Right kidney (tissue), 1 donor: ENCODE measurements around the gene TSPAN10.

Experiments
- DNase-seq: peaks from one replicate; pipeline ENCODE4 v3.0.0-alpha.2; 2016

The TSPAN10 gene

DNA sequence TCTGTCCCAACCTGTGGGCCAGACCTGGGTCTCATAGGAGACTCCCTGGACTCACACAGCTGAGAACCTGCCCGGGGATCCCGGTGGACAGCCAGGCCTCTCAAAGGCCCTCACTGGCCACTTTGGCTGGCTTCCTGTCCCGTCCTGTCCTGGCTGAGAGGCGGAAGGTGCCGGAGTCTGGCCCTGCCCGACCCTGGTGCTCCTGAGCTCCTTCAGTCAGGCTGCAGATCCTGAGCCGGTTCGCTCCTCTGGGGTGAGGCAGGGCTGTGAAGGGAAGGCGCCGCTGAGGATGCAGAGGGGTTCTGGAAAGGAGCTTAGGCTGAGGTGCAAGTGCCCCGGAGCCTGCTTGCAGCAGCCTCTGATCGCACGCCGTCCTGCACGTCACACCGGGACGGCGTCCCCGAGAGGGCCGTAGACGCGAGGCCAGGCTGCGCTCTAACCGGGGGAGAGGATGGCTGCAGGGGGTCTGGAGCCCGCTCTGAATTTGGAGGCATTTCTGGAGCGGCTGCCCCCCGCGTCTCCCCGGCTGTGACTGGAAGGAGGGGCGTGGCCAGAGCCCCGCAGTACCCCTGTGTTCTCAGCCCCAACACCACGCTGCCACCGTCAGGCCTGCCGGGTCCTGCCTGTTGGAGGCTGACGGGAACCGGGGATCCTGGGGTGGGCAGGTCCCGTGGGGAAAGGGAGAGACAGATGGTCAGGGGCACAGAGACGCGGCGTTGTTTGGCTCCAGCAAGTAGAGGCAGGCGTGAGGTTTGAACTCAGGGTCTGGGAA, 51.0 kb downstream of the TSPAN10 start:
- no peak for DNase-seq

DNA sequence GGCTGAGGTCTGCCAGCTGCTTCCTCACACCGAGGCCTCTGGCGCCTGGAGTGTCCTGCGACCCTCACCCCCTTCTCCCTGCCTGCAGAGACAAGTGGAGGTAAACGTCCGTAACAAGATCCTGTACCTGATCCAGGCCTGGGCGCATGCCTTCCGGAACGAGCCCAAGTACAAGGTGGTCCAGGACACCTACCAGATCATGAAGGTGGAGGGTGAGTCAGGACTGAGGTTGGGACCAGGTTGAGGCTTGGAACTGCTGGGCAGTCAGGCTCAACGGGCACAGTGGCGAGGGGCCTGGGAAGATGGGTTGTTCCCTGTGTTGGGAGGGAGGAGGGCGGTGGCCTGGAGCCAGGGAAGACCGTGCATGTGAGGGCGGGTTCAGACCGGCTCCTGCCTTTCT, 51.6 kb downstream of the TSPAN10 start:
- DNase-seq = no peak

DNA sequence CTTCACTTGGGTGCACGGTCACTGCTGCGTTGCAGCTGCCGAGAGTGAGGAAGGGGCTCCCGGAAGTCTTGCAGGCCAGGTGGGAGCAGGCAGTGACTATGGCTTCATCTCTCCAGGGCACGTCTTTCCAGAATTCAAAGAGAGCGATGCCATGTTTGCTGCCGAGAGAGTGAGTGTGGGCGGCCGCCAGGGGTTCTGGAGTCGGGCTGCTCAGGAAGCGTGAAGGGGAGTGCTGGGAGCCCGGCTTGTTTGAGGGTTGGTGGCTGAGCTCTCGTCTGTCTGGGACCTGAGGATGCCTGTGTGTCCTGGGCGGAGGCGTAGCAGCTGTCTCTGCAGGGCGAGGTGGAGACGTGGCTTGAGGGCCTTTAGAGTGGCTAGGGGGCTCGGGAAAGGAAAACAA, 53.1 kb downstream of the TSPAN10 start:
- DNase-seq = no peak

DNA sequence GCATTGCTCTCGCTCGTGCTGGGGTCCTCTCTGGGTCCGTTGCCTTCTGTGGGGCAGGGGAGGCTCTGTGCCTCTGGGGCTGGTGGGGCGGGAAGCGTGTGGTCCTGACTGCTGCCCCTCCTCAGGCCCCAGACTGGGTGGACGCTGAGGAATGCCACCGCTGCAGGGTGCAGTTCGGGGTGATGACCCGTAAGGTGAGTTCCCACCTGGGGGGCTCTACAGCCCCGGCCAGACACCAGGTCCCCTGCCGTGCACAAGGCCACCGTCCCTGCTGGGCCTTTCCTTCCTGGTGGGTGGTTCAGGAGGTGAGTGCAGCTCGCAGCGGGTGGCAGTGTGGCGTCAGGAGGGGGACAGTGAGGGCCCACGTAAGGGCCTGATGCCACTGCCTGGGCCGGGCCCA, 53.6 kb downstream of the TSPAN10 start:
- no peak for DNase-seq

DNA sequence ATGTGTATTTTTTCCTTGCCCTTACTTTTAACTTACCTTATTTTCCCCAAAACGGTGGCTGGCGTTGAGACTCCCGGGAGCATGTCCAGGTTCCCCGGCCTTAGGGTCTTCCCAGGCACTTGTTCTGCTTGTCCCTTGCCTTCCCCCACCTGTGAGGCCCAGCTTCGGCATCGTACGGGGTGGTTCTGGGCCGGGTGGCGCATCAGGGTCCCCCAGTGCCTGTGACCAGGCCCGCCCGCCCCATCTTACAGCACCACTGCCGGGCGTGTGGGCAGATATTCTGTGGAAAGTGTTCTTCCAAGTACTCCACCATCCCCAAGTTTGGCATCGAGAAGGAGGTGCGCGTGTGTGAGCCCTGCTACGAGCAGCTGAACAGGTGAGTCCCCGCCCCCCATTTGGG, 54.2 kb downstream of the TSPAN10 start:
- DNase-seq = no peak

DNA sequence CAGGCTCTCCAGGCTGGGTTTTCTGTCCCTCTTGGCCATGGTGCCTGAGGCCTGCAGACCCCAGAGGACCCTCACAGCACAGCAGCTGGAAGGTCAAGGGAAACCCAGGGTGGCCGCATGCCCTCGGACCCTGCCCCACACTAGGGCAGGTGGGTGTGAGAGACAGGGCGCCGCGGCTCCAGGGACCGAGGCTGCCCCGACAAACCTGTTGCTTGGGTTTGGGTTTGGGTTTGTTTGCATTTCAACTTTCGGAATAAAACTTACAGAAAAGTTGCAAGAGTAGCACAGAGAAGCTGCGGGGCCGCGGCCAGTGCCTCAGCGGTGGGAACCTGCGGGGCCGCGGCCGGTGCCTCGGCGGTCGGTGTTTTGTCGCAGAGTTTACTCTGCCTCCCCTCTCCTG, 54.6 kb downstream of the TSPAN10 start:
- DNase-seq = no peak

DNA sequence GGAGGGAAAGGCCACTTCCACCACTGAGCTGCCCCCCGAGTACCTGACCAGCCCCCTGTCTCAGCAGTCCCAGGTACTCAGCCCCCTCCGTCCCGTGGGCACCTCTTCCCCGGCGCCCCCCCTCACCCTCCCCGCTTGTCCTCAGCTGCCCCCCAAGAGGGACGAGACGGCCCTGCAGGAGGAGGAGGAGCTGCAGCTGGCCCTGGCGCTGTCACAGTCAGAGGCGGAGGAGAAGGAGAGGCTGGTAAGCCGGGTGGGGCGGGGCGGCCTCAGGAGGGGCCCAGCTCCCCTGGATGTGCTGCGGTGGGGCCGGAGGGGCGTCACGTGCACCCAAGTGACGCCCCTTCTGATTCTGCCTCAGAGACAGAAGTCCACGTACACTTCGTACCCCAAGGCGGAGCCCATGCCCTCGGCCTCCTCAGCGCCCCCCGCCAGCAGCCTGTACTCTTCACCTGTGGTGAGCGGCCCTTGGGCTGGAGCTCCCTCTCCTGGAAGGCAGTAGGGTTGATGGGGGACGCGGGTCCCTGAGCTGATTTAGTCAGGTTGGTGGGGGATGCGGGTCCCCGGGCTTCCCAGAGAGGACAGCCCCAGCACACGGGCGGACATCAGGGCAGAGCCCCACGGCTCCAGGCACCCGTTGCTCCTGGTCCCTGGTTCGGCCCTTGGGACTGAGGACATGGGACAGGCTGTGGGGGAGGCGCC, 56.7 kb downstream of the TSPAN10 start:
- DNase-seq = no peak

DNA sequence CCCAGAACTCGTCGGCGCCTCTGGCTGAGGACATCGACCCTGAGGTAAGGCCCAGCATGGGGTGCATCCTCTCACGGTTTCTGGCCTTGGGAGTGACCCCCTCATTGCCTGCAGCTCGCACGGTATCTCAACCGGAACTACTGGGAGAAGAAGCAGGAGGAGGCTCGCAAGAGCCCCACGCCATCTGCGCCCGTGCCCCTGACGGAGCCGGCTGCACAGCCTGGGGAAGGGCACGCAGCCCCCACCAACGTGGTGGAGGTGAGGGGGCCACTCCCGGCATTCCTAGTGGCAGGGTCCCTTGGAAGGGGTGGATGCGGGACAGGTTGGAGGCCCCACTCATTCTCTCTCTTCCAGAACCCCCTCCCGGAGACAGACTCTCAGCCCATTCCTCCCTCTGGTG, 57.8 kb downstream of the TSPAN10 start:
- DNase-seq = no peak

DNA sequence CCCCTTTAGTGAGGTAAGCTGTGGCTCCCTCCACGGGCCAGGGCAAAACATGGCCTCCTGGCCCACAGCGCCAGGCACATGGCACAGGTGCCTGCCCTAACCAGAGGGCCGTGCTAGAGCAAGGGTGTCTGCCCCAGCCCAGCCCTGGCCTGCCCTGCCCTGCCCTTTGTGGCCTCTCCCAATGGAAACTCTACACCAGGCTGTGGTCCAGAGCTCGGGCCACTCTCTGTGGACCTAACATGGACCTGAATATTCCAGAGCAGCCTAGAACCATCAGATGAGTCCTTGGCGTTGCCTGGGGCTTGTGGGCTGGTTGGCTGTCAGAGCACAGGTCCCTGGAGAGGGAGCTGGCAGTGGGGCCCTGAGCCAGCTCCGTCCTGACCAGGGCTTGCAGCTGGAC, 58.2 kb downstream of the TSPAN10 start:
- no peak for DNase-seq

DNA sequence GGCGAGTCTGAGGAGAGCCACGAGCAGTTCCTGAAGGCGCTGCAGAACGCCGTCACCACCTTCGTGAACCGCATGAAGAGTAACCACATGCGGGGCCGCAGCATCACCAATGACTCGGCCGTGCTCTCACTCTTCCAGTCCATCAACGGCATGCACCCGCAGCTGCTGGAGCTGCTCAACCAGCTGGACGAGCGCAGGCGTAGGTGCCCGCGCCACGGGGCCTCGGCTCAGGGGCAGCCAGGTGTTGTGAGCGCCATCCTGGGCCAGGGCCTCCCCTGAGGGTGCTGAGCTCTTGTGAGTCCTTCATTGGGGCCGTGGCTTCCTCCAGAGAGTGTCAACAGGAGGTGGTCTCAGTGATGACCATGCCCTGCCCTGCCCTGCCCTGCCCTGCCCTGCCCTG, 58.8 kb downstream of the TSPAN10 start:
- no peak for DNase-seq

DNA sequence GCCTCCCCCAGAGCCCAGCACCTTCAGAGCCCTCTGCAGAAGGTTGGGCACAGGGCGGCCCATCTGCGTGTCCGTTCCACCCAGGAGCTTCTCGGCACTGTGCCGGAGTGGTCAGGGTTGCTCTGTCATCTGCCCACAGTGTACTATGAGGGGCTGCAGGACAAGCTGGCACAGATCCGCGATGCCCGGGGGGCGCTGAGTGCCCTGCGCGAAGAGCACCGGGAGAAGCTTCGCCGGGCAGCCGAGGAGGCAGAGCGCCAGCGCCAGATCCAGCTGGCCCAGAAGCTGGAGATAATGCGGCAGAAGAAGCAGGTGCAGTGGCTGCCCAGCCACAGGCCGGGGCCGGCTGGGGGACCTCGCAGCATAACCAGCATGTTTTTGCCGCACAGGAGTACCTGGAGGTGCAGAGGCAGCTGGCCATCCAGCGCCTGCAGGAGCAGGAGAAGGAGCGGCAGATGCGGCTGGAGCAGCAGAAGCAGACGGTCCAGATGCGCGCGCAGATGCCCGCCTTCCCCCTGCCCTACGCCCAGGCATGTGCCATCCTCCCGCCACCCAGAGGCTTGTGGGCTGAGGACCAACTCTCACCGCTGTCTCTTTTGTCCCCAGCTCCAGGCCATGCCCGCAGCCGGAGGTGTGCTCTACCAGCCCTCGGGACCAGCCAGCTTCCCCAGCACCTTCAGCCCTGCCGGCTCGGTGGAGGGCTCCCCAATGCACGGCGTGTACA, 59.4 kb downstream of the TSPAN10 start:
- no peak for DNase-seq

DNA sequence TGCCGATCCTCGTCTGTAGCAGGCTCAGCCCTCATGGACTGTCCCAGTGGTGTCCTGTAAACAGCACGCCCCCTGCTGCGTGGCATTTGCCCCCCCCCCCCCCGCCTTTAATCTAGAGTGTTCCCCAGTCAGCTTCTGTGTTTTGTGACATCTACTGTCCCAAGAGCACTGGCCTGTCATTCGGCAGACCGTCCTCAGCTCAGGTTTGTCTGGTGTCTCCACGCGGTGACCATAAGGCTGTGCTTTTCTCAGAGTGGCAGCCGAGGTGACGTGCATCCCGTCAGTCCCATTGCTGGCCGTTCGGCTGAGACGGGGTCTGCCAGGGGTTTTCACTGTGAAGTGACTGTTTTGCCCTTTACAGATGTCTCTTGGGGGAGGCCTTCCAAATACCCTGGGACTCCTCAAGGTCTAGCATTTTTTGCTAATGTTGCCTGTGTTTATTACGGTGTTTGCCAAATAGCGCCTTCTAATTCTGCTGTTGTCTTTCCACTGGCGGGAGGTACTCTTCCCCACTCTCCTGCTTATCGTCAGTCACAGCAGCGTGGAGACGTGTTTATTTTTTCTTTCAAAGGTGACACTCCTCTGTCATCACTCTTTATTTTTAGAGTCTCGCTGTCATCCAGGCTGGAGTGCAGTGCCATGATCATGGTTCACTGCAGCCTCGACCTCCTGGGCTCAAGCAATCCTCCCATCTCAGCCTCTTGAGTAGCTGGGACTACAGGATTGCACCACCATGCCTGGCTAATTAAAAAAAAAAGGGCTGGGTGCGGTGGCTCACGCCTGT, 60.5 kb downstream of the TSPAN10 start:
- DNase-seq = no peak
